Measurements from ENCODE around the gene CLIP3.
"Not testable (repeated sequence)": the region's sequence is repeated elsewhere in the genome, so short reads cannot be mapped to it uniquely, and the experiment has no call there.

Gene CLIP3

GRCh38 chr19:36032251-36033104, at the start of gene CLIP3:
TSS of gene CLIP3 (minus strand) at chr19:36032873. CDS start at chr19:36032357, 516 bp downstream.
- DNase-seq, result peak; percentile 40

- no peak for DNase-seq
Measured at GRCh38 chr19:36081894-36082293, 49.2 kb upstream of the CLIP3 start.

DNA sequence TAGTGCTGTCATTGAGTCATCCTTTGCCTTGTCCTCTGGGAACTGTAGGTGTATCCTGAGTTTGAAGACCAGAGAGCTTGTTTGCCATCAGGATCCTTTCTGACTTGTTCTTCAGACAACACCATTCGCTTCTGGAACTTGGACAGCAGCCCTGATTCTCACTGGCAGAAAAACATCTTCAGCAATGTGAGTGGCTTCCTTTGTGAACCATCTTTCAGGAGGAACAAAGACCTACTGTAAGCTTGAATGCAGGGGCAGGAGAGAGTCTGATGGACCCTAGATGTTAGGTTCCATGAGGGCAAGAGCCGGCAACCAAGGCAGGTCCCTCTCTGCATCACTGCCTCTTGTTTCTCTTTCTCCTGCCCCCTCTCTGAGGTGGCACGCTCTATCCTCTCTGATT, 48.7 kb upstream of the CLIP3 start:
- DNase-seq, result no peak

DNA sequence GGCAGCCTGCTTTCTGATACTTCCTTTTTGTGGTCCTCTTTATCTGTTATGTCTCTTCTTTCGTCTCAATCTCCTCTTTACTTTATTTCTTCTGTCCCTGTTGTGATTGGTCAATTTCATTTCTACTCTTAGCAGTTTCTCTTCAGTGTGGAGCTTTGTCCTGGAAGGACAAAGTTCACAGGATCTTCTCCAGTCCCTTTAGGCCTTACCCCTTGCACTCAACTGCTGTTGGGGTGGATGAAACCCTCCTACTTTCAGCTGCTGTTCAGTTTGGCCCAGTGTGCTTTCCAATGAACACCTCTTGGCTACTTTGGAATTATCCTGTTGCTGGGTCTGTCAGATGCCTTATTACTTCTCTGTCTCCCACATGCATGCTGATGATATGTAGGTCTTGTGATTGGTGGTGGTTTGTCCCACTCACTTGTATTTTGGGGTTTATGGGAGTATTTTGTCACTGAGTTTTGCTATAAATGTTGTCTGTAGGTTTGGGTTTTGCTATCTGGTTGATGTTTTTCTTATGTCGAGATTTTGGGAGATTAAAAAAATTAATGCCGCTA, 46.8 kb upstream of the CLIP3 start:
- DNase-seq, result no peak

- no peak for DNase-seq
Measured at GRCh38 chr19:36073121-36073876, 40.6 kb upstream of the CLIP3 start.

DNA sequence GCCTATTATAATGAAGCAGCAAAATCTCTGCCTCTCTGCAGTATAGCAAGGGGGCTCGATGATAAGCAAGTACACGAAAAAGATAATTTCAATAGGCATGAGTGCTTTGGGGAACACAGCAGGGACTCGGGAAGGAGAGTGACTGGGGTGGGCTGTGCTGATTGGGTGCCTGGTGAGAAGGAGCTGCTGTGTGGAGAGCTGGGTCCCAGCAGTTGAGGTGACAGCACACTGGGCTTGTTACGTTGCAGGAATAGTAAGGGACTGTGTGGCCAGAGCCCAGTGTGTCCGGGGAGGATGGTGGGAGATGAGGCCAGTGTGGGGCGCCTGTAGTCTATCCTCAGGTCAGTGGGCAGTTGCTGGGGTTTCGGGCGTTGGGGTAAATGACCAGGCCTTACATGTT, 39.4 kb upstream of the CLIP3 start:
- no peak for DNase-seq

GRCh38 chr19:36068810-36069499, 36.3 kb upstream of the CLIP3 start:
- not testable (repeated sequence) for DNase-seq

- no peak for DNase-seq
Measured at GRCh38 chr19:36067681-36068080, 35.0 kb upstream of the CLIP3 start.

GRCh38 chr19:36064826-36065225, 32.2 kb upstream of the CLIP3 start:
- DNase-seq, result no peak

DNA sequence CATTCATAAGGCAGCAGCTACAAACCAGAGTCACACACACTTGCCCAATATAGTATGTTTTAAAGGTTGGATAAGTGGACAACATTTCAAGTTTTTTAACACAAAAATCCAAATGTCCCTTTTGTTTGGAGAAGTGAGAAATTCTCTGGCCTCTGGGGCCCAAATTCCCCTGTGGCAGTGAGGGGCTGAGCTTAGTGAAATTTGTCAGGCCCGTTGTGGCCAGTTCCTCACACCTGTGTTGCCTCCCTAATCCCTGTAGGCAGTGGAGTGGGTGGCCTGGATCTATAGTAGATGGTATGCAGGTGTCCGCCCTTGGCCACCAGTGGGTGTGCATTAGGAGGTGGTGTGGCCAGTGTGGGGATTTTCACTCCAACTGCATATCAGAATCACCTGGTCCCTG, 28.7 kb upstream of the CLIP3 start:
- no peak for DNase-seq

DNA sequence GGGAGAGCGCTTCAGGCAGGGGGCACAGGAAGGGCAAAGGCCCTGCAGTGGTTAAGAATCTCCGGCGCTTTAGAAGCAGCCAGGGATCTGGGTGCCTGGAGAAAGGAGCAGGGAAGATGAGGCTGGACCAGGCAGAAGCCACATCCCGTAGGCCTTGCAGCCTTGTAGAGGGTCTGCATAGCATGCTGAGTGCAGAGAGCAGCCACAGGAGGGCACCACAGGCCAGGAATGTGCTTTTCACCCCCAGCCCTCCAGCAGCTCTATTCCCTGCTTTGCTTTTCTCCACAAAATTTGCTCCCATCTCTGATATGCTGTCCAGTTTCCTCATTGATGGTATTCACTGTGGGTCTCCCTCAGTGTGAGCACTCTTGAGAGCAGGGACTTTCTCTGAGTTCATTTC, 27.8 kb upstream of the CLIP3 start:
- DNase-seq, result no peak

DNA sequence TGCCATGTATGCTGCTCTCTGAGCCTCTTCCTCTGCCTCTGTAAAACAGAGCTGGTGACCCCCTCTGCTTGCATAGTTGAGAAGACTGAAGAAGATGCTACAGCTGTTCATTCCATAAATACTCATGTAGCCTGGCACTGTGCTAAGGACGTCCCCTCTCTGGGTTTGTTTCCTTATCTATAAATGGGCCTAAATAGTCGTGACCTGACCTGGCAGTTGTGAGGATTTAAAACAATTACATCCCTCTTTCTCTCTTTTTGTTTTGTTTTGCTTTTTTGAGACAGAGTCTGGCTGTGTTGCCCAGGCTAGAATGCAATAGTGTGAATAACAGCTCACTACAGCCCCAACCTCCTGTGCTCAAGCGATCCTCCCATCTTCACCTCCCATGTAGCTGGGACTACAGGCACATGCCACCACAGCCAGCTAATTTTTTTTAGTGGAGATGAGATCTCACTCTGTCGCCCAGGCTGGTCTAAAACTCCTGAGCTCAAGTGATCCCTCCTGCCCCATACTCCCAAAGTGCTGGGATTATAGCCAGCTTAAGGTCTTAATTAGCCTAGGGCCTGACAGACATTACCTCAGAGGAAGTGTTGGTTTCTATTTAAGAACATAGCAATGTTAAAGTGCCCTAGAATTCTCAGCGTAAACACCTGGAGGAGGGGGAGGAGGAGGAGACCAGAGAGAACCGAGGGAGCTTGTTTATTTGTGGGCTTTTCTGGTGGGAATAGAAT, 26.7 kb upstream of the CLIP3 start:
- no peak for DNase-seq

- no peak for DNase-seq
Measured at GRCh38 chr19:36058481-36059179, 26.0 kb upstream of the CLIP3 start.

- DNase-seq, result peak; percentile 99
Measured at GRCh38 chr19:36054733-36055686, 22.3 kb upstream of the CLIP3 start, which contains the start of gene WDR62. TSS of gene WDR62 (plus strand) at chr19:36054897. CDS start at chr19:36054972, 75 bp downstream.

DNA sequence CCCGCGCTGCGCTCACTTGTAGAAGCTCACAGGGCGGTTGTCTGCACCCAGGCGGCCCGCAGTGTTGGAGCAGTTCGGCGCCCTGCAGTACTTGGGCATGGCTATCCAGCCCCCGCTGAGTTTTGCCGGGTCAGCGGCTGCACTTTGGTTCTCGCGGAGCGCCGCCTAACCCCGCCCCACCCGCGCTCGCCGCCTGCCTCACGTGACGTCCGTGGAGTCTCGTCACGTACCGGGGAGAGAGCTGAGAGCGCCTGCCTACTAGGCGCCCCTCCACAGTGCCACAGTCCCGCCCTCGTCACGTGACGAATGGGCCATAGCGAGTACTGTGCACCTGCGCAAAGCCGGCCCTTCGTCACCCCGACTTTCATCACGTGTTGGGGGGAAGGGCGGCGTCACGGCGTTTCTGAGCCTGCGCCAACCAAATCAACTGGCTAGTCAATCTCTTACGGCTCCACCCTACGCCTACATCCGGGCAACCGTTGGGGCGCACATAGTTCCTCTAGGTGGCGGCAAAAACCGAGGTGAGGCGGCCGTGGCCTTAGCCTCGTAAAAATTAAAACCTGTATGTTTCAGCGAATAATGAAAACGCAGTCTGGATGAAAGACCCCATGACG, 21.6 kb upstream of the CLIP3 start, which contains the start of gene THAP8:
Gene THAP8 (minus strand): TSS at position 167 of the 614 bp plus-strand sequence. CDS start 68 bp downstream, at position 99.
- peak; percentile 99 for DNase-seq

DNA sequence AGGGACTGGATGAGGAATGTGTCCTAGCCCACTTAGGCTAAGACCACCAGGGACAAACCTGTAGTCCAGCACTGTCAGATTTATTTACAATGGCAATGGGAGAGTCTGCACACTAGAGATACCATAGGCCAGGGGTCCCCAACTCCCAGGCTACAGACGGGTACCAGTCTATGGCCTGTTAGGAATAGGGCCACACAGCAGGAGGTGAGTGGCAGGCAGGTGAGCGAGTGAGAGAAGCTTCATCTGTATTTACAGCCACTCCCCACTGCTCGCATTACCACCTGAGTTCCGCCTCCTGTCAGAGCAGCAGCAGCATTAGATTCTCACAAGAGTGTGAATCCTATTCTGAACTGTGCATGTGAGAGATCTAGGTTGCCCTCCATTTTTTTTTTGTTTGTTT, 19.0 kb upstream of the CLIP3 start:
- DNase-seq, result no peak

GRCh38 chr19:36051236-36051635, 18.6 kb upstream of the CLIP3 start:
- peak; percentile 23 for DNase-seq

DNA sequence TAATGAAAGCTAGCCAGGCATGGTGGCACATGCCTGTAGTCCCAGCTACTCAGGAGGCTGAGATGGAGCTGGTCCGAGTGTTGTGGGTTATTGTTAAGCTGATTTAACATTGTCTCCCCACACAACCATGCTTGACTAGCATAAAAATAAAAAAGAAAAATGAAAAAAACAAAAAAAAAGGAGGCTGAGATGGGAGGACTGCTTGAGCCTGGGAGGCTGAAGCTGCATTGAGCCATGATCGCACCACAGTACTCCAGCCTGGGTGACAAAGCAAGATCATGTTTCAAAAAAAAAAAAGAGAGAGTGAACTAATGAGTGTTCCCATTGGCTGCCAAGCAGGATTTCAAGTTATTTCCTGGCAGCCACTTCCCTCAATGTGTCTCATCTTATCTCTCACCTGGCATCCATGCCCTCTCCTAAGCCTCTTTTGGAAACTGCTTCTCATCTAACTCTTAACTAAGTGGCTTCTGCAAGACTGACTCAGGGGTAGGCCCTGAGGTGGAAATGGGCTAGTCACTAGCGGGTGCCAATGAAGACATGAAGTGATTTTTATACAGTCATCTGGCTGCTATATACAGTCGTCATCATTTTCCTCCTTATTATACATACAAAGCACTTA, 16.5 kb upstream of the CLIP3 start:
- DNase-seq, result no peak

GRCh38 chr19:36047835-36048234, 15.2 kb upstream of the CLIP3 start:
- no peak for DNase-seq
